Stimulated activated memory B cell treated with anti-CD40 and anti-IgM and Interleukin-4, amounts not matched to agents 10 μg/mL and 1 μg/mL and 100 μg/mL, for 72 hours (primary cell): ENCODE measurements around the gene NAALAD2.
"Not testable (repeated sequence)": the region's sequence is repeated elsewhere in the genome, so short reads cannot be mapped to it uniquely, and the experiment has no call there.

ENCODE experiments used
- ATAC-seq: fragments of 150-1000 bp; cut with Tn5 transposase; 2 replicates; pipeline ENCODE4 v1.10.0; 2021
- H3K27ac Mint-ChIP-seq: one replicate; pipeline ENCODE4 v1.8.0; 2022; ENCODE audit warnings: mild to moderate bottlenecking, mixed read lengths
- H3K27me3 Mint-ChIP-seq: one replicate; pipeline ENCODE4 v1.8.0; 2022; ENCODE audit warnings: mixed read lengths
- H3K36me3 Mint-ChIP-seq: one replicate; pipeline ENCODE4 v1.8.0; 2022; ENCODE audit warnings: mixed read lengths
- H3K4me1 Mint-ChIP-seq: one replicate; pipeline ENCODE4 v1.8.0; 2022; ENCODE audit warnings: mixed read lengths
- H3K4me3 Mint-ChIP-seq: one replicate; pipeline ENCODE4 v1.8.0; 2022; ENCODE audit warnings: mild to moderate bottlenecking, moderate library complexity, mixed read lengths
- H3K9me3 Mint-ChIP-seq: one replicate; pipeline ENCODE4 v1.8.0; 2022; ENCODE audit warnings: mixed read lengths

Gene NAALAD2

GRCh38 chr11:90134478-90135003, at the start of gene NAALAD2:
Gene NAALAD2, plus strand, starts transcription at chr11:90134663. Its CDS starts 96 bp downstream, at chr11:90134759.
- Mint-ChIP-seq H3K36me3 (no peaks in the 10 kb centered on the region), H3K9me3 (peaks cover 2% of the 10 kb centered on the region), H3K4me1 (peaks cover 12% of the 10 kb centered on the region), H3K27ac (no peak within 1 kb of the TSS), H3K4me3 (peak within 1 kb of the TSS; percentile 38), H3K27me3 (peaks cover 59% of the 10 kb centered on the region)
- ATAC-seq = peak; percentile 63

- not testable (repeated sequence) for H3K9me3 Mint-ChIP-seq, H3K4me3 Mint-ChIP-seq, H3K27me3 Mint-ChIP-seq, H3K4me1 Mint-ChIP-seq, ATAC-seq, H3K36me3 Mint-ChIP-seq, H3K27ac Mint-ChIP-seq
Observed at GRCh38 chr11:90085650-90086049, 48.8 kb upstream of the NAALAD2 start, which contains the start of gene UBTFL1. Gene UBTFL1, plus strand, starts transcription at chr11:90085950. Its CDS starts 0 bp downstream, at chr11:90085950.

- not testable (repeated sequence) for H3K27me3 Mint-ChIP-seq, H3K27ac Mint-ChIP-seq, H3K4me1 Mint-ChIP-seq, H3K36me3 Mint-ChIP-seq, ATAC-seq, H3K9me3 Mint-ChIP-seq, H3K4me3 Mint-ChIP-seq
Observed at GRCh38 chr11:90088731-90089130, 45.7 kb upstream of the NAALAD2 start.

- H3K27ac Mint-ChIP-seq, H3K36me3 Mint-ChIP-seq, H3K9me3 Mint-ChIP-seq, H3K4me1 Mint-ChIP-seq, ATAC-seq, H3K27me3 Mint-ChIP-seq, H3K4me3 Mint-ChIP-seq: not testable (repeated sequence)
Observed at GRCh38 chr11:90095230-90095924, 39.1 kb upstream of the NAALAD2 start.

GRCh38 chr11:90098261-90098660, 36.2 kb upstream of the NAALAD2 start:
- H3K27me3 Mint-ChIP-seq, H3K27ac Mint-ChIP-seq, H3K4me1 Mint-ChIP-seq, H3K4me3 Mint-ChIP-seq, H3K36me3 Mint-ChIP-seq, H3K9me3 Mint-ChIP-seq, ATAC-seq: not testable (repeated sequence)

GRCh38 chr11:90100431-90100830, 34.0 kb upstream of the NAALAD2 start:
- Mint-ChIP-seq H3K4me3 (no peak overlapping the region), H3K4me1 (no peaks in the 10 kb centered on the region), H3K9me3 (no peaks in the 10 kb centered on the region), H3K27ac (no peak overlapping the region), H3K27me3 (no peaks in the 10 kb centered on the region), H3K36me3 (no peaks in the 10 kb centered on the region)
- no peak for ATAC-seq

GRCh38 chr11:90113541-90113940, 20.9 kb upstream of the NAALAD2 start:
- Mint-ChIP-seq H3K4me1 (no peaks in the 10 kb centered on the region), H3K36me3 (no peaks in the 10 kb centered on the region), H3K9me3 (no peaks in the 10 kb centered on the region), H3K4me3 (no peak overlapping the region), H3K27ac (no peak overlapping the region), H3K27me3 (no peaks in the 10 kb centered on the region)
- no peak for ATAC-seq

- no peak for ATAC-seq
- Mint-ChIP-seq H3K27me3 (no peaks in the 10 kb centered on the region), H3K4me1 (no peaks in the 10 kb centered on the region), H3K36me3 (no peaks in the 10 kb centered on the region), H3K4me3 (no peak overlapping the region), H3K9me3 (no peaks in the 10 kb centered on the region), H3K27ac (no peak overlapping the region)
Observed at GRCh38 chr11:90120191-90120590, 14.3 kb upstream of the NAALAD2 start.

GRCh38 chr11:90124371-90124770, 10.1 kb upstream of the NAALAD2 start:
- peaks cover 8% of the 10 kb centered on the region for H3K27me3 Mint-ChIP-seq

GRCh38 chr11:90124946-90125345, 9.5 kb upstream of the NAALAD2 start:
- ATAC-seq = no peak
- peaks cover 14% of the 10 kb centered on the region for H3K27me3 Mint-ChIP-seq
- H3K9me3 Mint-ChIP-seq = no peaks in the 10 kb centered on the region
- H3K4me1 Mint-ChIP-seq = no peaks in the 10 kb centered on the region
- H3K4me3 Mint-ChIP-seq = no peak overlapping the region
- H3K36me3 Mint-ChIP-seq = no peaks in the 10 kb centered on the region
- no peak overlapping the region for H3K27ac Mint-ChIP-seq

More at GRCh38 chr11:90124371-90124770, 10.1 kb upstream of the NAALAD2 start:
- Mint-ChIP-seq H3K27ac (no peak overlapping the region), H3K4me3 (no peak overlapping the region), H3K36me3 (no peaks in the 10 kb centered on the region), H3K4me1 (no peaks in the 10 kb centered on the region), H3K9me3 (no peaks in the 10 kb centered on the region)
- no peak for ATAC-seq

- H3K9me3 Mint-ChIP-seq = peaks cover 2% of the 10 kb centered on the region
- peaks cover 62% of the 10 kb centered on the region for H3K27me3 Mint-ChIP-seq
- peaks cover 12% of the 10 kb centered on the region for H3K4me1 Mint-ChIP-seq
- no peaks in the 10 kb centered on the region for H3K36me3 Mint-ChIP-seq
- H3K4me3 Mint-ChIP-seq = peak overlapping the region; percentile 38
- ATAC-seq = no peak
- no peak overlapping the region for H3K27ac Mint-ChIP-seq
Observed at GRCh38 chr11:90133560-90134477, 644 bp upstream of the NAALAD2 start.

GRCh38 chr11:90135016-90135415, 553 bp downstream of the NAALAD2 start:
- no peak overlapping the region for H3K27ac Mint-ChIP-seq
- H3K9me3 Mint-ChIP-seq = peaks cover 2% of the 10 kb centered on the region
- no peaks in the 10 kb centered on the region for H3K36me3 Mint-ChIP-seq
- peaks cover 54% of the 10 kb centered on the region for H3K27me3 Mint-ChIP-seq
- peaks cover 12% of the 10 kb centered on the region for H3K4me1 Mint-ChIP-seq
- no peak overlapping the region for H3K4me3 Mint-ChIP-seq
- ATAC-seq = no peak

- no peak for ATAC-seq
- Mint-ChIP-seq H3K36me3 (no peaks in the 10 kb centered on the region), H3K27me3 (peaks cover 14% of the 10 kb centered on the region), H3K4me1 (no peaks in the 10 kb centered on the region), H3K27ac (no peak overlapping the region), H3K9me3 (no peaks in the 10 kb centered on the region), H3K4me3 (no peak overlapping the region)
Observed at GRCh38 chr11:90148900-90149299, 14.4 kb downstream of the NAALAD2 start.

GRCh38 chr11:90166982-90167573, 32.6 kb downstream of the NAALAD2 start:
- not testable (repeated sequence) for H3K4me1 Mint-ChIP-seq, H3K36me3 Mint-ChIP-seq

GRCh38 chr11:90167704-90168103, 33.2 kb downstream of the NAALAD2 start:
- H3K27me3 Mint-ChIP-seq, H3K4me3 Mint-ChIP-seq, ATAC-seq, H3K9me3 Mint-ChIP-seq, H3K4me1 Mint-ChIP-seq, H3K36me3 Mint-ChIP-seq, H3K27ac Mint-ChIP-seq: not testable (repeated sequence)

More at GRCh38 chr11:90166982-90167573, 32.6 kb downstream of the NAALAD2 start:
- H3K9me3 Mint-ChIP-seq, ATAC-seq, H3K27me3 Mint-ChIP-seq, H3K27ac Mint-ChIP-seq, H3K4me3 Mint-ChIP-seq: not testable (repeated sequence)
